MM.1S (cell line): ENCODE data around the gene CTNNA1.
"Not testable (repeated sequence)": the region's sequence is repeated elsewhere in the genome, so short reads cannot be mapped to it uniquely, and the experiment has no call there.

Source experiments
- EZH2 ChIP-seq: fragments of 300-600 bp; sonication (generic); optimal IDR thresholded peaks from 2 replicates; pipeline ENCODE3; 2017; ENCODE audit warnings: low read depth, mild to moderate bottlenecking, antibody characterized with exemption, low read length, mixed read lengths
- TF ChIP-seq, protein P1 (sequence below): fragments of 300-600 bp; sonication (generic); IDR thresholded peaks from 2 replicates; pipeline ENCODE4 v1.5.1; 2016; ENCODE audit warnings: antibody characterized with exemption, low read length, mixed read lengths

DNA sequence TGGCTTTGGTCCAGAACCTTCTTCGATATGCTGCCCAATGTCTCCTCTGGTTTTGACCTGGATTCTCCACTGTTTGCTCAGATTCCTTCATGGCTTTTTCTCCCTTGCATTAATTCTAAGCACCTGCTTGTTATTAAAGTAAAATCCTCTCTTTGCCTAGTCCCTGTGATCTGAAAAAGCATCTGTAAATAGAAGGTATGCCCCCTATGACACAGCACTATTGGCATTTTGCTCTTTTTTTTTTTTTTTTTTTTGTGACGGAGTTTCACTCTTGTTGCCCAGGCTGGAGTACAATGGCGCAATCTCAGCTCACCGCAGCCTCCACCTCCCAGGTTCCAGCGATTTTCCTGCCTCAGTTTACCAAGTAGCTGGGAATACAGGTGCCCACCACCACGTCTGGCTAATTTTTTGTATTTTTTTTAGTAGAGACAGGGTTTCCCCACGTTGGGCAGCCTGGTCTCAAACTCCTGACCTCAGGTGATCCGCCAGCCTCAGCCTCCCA lies 37.2 kb upstream of the CTNNA1 start:
- TF ChIP-seq, protein P1, sequence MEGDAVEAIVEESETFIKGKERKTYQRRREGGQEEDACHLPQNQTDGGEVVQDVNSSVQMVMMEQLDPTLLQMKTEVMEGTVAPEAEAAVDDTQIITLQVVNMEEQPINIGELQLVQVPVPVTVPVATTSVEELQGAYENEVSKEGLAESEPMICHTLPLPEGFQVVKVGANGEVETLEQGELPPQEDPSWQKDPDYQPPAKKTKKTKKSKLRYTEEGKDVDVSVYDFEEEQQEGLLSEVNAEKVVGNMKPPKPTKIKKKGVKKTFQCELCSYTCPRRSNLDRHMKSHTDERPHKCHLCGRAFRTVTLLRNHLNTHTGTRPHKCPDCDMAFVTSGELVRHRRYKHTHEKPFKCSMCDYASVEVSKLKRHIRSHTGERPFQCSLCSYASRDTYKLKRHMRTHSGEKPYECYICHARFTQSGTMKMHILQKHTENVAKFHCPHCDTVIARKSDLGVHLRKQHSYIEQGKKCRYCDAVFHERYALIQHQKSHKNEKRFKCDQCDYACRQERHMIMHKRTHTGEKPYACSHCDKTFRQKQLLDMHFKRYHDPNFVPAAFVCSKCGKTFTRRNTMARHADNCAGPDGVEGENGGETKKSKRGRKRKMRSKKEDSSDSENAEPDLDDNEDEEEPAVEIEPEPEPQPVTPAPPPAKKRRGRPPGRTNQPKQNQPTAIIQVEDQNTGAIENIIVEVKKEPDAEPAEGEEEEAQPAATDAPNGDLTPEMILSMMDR = not testable (repeated sequence)
- TF ChIP-seq EZH2 = not testable (repeated sequence)
